GM21526 (cell line): ENCODE results near the gene ZNF579.
"Not testable (repeated sequence)": the region's sequence is repeated elsewhere in the genome, so short reads cannot be mapped to it uniquely, and the experiment has no call there.

Source experiments
- ATAC-seq: cut with Tn5 transposase; IDR thresholded peaks from one replicate; pipeline ENCODE4 v1.9.1; 2021; ENCODE audit warnings: moderate library complexity; ENCODE audit not compliant: unreplicated experiment, low FRiP score

Gene ZNF579

GRCh38 chr19:55544776-55545439, 35.7 kb downstream of the ZNF579 start:
- no peak for ATAC-seq

GRCh38 chr19:55544014-55544413, 36.6 kb downstream of the ZNF579 start:
- ATAC-seq = no peak

GRCh38 chr19:55543567-55543966, 37.1 kb downstream of the ZNF579 start:
- no peak for ATAC-seq

- no peak for ATAC-seq
Observed at GRCh38 chr19:55542292-55542855, 38.3 kb downstream of the ZNF579 start.

GRCh38 chr19:55541091-55541490, 39.6 kb downstream of the ZNF579 start:
- no peak for ATAC-seq

GRCh38 chr19:55540619-55541018, 40.0 kb downstream of the ZNF579 start:
- no peak for ATAC-seq

GRCh38 chr19:55539090-55539984, 41.3 kb downstream of the ZNF579 start:
- ATAC-seq = no peak

- no peak for ATAC-seq
Observed at GRCh38 chr19:55538132-55538531, 42.5 kb downstream of the ZNF579 start.

GRCh38 chr19:55537741-55538111, 42.9 kb downstream of the ZNF579 start:
- no peak for ATAC-seq

GRCh38 chr19:55536951-55537740, 43.5 kb downstream of the ZNF579 start, which contains the start of gene SBK2:
Gene SBK2, minus strand, starts transcription at chr19:55537133. Its CDS starts 839 bp downstream, at chr19:55536294.
- no peak for ATAC-seq

GRCh38 chr19:55536366-55536765, 44.3 kb downstream of the ZNF579 start:
- ATAC-seq = no peak

- no peak for ATAC-seq
Observed at GRCh38 chr19:55535965-55536350, 44.7 kb downstream of the ZNF579 start.

GRCh38 chr19:55535173-55535964, 45.3 kb downstream of the ZNF579 start:
- ATAC-seq = no peak

GRCh38 chr19:55534280-55534679, 46.4 kb downstream of the ZNF579 start:
- ATAC-seq = not testable (repeated sequence)

- no peak for ATAC-seq
Observed at GRCh38 chr19:55530996-55531395, 49.7 kb downstream of the ZNF579 start.

GRCh38 chr19:55529636-55530234, 50.9 kb downstream of the ZNF579 start:
- ATAC-seq = no peak

GRCh38 chr19:55528030-55528803, 52.4 kb downstream of the ZNF579 start:
- no peak for ATAC-seq

- ATAC-seq = no peak
Observed at GRCh38 chr19:55527197-55528029, 53.2 kb downstream of the ZNF579 start.
